ENCODE measurements around the gene MLEC. TPM values are rescaled to one million over a fixed set of nuclear protein-coding genes. Genes with fewer than 3 reads are reported as not detected.
A peak's percentile ranks its signal among the peaks of the same experiment; 100 is the strongest.

MLEC gene
- 100 to 1,000 TPM; 119 to 199 (median 153) TPM for polyA plus RNA-seq (ENCODE audit: insufficient read length in 4 of 4)

- peak; percentile 90 to 93 (median 92) for DNase-seq (ENCODE audit: low read depth in 4 of 4, low spot score in 3 of 4)
Measured at GRCh38 chr12:120686690-120687577, at the start of gene MLEC. TSS of gene MLEC (plus strand) at chr12:120687149. CDS start at chr12:120687297, 148 bp downstream.

DNA sequence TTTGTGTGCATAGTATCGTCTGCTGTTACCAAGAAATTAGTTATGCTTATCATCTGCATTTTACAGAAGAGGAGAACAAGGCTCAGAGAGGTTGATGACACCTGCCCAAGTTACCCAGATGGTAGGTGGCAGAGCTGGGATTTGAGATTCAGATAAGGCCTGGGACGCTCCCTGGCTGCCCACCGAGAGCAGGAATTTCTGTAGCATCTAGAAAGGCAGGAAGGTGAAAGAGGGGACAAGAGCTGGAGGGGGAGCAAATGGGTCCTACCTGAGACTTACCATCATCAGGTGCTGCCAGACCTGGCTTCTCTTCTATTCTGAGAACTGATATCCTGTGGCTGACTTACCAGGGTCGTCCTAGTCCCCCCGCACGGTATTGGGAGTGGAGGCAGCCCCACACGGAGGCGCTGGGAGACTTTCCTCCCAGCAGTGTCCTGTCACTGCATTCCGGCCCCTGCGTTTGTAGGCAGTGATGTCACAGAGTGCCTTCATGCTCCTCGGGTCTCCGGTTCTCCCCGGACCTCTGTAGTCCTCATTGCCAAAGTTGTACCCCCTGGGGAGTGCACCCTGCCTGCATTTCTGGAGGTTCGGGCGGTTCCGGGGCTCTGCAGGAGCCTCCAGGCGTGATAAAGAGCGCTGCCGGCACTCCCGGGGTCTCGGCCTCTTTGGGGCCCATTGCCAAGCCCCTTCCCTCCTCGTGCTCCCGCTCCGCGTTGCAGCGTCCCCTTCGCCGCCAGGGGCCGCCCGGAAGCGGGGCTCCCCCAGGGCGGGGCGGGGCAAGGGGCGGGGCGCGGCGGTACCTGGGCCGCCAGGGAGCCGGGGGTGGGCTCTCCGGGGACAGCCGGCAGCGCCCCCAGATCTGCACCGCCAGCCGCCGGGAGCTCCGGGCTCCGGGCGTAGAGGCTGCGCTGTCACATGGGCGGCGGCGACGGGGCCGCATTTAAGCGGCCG is 46.9 kb upstream of the MLEC start, which contains the start of gene CABP1:
CABP1 (plus strand) TSS at position 856 of the 951 bp plus-strand sequence; CDS start at position 916, 60 bp downstream.
- DNase-seq (ENCODE audit: low read depth in 4 of 4, low spot score in 3 of 4), result no peak

DNA sequence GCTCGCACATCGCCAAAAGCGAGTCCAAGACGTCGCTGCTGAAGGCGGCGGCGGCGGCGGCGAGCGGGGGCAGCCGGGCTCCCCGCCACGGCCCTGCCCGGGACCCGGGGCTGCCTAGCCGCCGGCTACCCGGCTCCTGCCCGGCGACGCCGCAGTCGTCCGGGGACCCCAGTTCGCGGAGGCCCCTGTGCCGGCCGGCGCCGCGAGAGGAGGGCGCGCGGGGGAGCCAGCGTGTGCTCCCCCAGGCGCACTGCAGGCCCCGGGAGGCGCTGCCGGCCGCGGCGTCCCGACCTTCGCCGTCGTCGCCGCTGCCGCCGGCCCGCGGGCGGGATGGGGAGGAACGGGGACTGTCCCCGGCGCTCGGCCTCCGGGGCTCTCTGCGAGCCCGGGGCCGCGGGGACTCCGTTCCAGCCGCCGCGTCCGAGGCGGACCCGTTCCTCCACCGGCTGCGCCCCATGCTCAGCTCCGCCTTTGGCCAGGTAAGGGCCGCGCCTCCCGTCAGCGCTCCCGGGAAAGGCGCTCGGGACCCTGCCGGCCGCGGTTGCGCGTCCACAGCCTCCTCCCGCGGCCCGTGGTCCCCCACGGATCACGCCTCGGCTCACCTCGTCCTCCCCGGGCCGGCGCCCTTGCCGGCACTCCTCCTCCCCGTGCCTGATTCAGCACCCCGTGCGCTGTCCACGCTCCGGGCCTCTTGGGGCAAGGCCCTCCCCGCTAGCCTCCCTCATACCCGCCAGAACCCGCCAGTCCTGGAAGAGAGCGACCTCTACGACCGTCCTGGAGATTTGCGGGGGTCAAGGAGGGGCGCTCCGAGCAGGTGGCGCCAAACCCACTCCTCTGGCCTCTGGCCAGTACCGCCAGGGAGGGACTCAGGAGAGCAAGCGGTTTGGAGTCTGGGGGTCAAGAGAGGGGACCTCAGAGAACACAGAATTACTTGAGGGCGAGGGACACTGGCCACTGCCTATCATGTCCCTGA is 45.8 kb upstream of the MLEC start:
- DNase-seq (ENCODE audit: low read depth in 4 of 4, low spot score in 3 of 4), result no peak

DNA sequence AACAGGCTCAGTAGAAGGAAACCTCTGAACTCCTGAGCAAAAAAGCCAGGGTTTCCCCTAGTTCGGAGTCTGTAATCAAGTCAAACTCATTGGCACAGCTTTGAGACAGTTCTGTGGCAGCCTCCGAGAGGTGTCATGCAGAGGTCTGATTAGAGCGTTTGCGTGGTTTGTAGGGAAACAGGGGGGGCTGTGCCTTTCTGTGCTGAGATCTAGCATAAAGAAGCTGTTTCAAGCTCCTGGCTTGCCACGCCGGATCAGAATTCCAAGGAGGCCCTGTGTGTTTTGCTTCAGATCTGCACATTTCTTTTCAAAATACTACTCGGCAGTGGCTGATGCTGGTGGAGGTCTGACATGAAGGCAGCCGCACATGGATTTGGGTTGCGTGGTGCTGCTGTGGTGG is 44.8 kb upstream of the MLEC start:
- DNase-seq (ENCODE audit: low read depth in 4 of 4, low spot score in 3 of 4), result no peak

DNA sequence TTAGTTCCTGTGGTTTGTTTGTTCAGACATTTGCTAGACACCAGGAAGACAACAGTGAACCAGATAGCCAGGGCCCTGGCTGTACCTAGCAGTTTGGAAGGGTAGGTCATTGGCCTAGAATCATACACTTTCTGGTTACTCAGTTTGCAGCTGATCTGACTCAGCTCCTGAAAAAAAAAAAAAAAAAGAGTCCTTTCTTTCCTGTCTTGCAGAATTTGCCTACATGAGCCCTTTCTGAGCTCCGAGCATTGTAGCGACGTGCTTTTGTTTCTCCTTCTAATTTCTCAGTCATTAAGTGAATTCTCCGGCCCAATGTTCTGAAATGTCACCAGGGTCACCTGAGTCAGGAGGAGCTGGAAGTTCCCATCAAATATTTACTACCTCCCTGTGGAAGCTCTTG is 44.1 kb upstream of the MLEC start:
- no peak for DNase-seq (ENCODE audit: low read depth in 4 of 4, low spot score in 3 of 4)

- DNase-seq (ENCODE audit: low read depth in 4 of 4, low spot score in 3 of 4), result no peak
Measured at GRCh38 chr12:120643574-120643973, 43.4 kb upstream of the MLEC start.

DNA sequence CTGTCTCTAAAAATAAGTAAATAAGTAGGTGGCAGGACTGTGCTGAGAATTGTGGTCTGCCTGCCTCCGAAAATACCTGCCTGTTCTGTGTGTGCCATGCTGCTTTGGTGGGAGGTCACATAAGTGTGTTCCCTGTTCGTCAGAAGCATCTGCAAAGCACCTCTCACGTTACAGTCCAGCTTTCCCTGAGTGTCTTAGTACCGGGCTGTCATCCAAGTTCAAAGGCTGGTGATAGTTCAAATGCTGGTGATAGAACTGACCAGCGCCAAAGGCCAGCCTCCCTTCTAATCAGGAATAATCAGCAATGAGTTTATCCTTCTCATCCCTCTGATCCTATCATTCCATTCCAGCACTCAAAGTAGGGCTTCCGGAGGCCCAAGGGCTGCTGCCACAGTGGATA is 40.9 kb upstream of the MLEC start:
- no peak for DNase-seq (ENCODE audit: low read depth in 4 of 4, low spot score in 3 of 4)

DNA sequence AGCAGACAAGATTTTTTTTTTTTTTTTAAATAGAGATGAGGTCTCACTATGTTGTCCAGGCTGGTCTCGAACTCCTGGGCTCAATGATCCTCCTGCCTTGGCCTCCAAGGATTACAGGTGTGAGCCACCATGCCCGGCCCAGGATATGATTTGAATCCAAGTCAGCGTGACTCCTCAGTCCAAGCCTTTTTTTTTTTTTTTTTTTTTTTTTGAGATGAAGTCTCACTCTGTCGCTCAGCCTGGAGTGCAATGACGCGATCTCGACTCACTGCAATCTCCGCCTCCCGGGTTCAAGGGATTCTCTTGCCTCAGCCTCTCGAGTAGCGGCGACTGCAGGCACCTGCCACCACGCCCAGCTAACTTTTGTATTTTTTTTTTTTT is 39.6 kb upstream of the MLEC start:
- no peak for DNase-seq (ENCODE audit: low read depth in 4 of 4, low spot score in 3 of 4)

DNA sequence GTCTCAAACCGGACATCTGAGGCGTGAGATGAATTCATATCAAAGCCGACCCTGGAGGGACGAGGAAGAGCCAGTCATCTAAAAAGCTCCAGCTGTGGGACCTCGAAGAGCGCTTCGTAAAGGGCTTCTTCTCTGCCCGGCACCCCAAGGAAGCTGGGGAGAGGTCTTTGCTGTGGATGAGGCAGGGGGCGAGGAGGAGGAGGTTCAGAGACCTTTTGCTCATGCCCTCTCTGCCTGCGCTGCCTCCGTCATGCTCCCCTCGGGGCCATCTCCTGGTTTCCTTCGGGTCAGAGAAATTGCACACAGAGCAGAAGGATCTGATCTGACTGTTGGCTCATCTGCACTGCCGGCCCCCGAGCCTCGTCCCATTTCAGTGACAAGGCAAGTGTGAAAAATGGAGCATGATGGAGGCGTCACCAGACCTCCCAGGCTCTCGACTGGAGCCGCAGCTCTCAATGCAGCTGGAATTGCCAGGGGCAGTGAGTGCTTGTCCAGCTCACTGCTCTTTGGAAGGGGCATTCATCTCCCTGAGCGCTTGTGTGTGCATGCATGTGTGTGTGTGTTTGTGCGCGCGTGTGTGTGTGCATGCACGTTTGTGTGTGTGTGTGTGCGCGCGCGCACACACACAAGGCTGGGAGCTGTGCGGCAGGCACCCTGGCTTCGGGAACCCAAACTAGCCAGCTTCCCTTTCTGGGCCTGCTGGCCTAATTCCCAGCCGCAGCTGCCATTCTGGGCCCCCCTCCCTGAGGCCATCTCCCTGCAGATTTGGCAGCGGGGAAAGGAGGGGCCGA is 37.3 kb upstream of the MLEC start:
- no peak for DNase-seq (ENCODE audit: low read depth in 4 of 4, low spot score in 3 of 4)

DNA sequence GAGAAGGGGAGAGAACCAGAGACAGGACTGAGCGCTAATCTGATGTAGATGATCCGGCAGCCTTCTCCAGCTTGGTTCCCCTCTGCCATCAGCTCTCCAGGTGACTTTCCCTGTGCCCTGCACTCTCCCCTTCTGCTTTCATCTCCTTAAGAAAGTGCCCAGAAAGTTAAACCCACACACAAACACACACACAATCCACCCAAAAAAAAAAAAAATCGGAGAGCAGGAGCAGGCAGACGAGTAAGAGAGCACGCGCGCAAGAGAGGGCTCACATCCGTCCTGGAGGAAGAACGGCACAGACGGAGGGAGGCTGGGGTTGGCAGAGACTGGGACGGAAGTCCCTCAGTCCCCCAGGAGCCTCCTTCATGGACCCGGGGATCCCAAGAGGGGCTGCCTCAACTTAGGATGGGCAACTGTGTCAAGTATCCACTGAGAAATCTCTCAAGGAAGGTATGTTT is 36.7 kb upstream of the MLEC start:
- DNase-seq (ENCODE audit: low read depth in 4 of 4, low spot score in 3 of 4), result no peak

DNA sequence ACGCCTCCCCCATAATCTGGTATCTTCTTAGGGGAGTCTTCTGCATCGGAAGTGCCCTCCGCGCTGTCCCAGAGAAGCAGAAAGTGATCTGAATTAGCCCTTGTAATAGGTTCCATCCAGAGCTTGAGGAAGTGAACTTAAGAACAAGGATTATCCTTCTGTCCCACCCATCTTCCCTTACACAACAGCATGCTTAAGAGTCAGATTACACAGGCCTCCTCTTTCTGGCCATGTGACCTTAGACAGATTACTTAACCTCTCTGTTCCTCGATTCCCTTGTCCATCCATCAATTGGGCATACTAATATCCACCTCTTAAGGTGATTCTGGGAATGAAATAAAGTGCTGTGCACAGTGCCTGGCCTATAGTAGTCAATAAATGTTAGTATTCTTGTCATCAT is 35.1 kb upstream of the MLEC start:
- DNase-seq (ENCODE audit: low read depth in 4 of 4, low spot score in 3 of 4), result no peak

- no peak for DNase-seq (ENCODE audit: low read depth in 4 of 4, low spot score in 3 of 4)
Measured at GRCh38 chr12:120652656-120653435, 34.1 kb upstream of the MLEC start.

GRCh38 chr12:120653611-120654010 is 33.3 kb upstream of the MLEC start:
- no peak for DNase-seq (ENCODE audit: low read depth in 4 of 4, low spot score in 3 of 4)

DNA sequence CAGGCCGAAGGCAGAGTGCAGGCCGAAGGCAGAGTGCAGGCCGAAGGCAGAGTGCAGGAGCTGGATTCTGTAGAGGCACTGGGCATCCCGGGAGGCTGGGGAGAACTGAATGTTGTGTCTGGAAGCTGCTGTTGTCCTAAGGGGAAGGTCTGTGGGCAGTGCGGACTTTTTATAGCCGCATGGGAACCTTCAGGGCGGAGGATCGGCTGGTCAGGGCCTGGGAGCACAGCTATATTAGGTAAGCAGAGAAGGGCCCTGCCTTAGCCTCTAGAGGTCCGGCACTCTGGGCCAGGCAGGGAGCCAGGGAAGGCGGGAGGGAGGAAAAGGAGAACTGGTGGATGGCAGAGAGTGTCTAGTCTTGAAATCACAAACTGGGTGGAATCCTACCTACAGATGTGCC is 32.3 kb upstream of the MLEC start:
- no peak for DNase-seq (ENCODE audit: low read depth in 4 of 4, low spot score in 3 of 4)

- DNase-seq (ENCODE audit: low read depth in 4 of 4, low spot score in 3 of 4), result no peak
Measured at GRCh38 chr12:120656008-120656407, 30.9 kb upstream of the MLEC start.

DNA sequence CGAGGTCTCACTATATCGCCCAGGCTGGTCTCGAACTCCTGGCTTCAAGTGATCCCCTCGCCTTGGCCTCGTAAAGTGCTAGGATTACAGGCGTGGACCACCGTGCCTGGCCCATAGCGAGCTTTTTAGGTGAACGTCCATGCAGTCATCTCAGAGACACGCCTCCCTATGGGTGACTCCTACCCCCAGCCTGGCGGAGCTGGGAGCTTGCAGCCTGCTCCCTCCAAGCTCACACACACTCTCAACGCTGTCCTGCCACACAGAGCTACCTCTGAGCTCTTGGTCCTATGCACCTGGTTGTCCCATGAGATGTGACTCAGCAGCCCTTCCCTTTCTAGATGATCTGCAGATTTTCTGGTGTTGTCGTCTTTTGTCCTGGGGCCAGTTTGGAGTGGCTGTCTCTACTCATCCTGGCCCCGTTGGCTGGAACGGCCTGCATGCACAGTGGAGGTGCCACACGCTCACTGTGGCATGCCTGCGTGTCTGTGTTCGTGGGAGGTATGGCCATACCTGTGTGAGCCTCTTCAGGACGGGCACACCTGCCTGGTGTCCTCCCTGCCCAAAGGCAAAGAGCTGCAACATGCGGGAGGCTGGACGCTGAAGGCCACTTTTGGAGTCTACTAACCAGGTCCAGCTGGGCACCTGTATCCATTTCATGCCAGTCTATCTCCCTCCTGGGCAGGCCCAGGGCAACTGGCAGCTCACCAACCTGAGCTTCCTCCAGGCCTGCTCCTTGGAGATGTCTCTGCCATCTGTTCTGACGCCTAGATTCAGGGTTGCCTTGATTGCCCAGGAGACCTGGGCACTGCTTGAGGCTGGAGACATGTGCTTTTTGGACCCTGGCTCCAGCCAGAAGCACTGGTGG is 28.4 kb upstream of the MLEC start:
- DNase-seq (ENCODE audit: low read depth in 4 of 4, low spot score in 3 of 4), result no peak

- no peak for DNase-seq (ENCODE audit: low read depth in 4 of 4, low spot score in 3 of 4)
Measured at GRCh38 chr12:120659151-120659525, 27.8 kb upstream of the MLEC start.

- no peak for DNase-seq (ENCODE audit: low read depth in 4 of 4, low spot score in 3 of 4)
Measured at GRCh38 chr12:120661432-120661831, 25.5 kb upstream of the MLEC start.
